ENCODE results near the gene E4F1. TPM values are rescaled to one million over a fixed set of nuclear protein-coding genes. Genes with fewer than 3 reads are reported as not detected.

Gene E4F1
- polyA plus RNA-seq, 3 donors: 4.9 to 50.9 (median 5.8) TPM

DNA sequence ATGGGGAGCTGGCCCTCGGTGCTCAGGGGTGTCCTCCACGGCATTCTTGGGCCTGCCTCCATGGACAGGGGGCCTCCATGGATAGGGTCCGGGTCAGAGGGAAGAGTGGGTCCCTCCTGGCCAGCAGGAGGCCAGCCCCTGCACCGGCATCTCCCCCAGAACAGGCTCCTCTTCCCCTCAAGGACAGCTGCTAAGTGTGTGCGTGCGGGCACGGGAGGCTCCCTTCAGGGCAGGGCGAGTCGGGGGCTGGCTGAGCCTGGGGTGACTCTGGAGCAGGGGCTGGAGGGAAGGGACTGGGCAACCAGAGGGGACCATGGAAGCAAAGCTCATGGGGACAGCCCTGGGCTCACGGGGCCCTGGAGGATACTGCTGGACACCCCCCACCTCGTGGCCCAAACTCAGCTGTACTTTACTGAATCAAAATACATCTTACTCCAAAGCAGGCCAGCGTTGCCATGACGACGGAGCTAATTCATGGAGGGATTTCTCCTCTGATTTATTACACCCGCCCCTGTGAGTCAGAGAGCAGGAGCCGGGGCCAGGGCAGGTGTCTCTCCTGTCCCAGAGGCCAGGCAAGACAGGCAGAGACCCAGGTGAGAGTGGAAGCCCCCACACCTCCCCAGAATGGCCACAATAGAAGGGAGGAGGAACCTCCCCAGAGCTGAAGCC, 29.1 kb upstream of the E4F1 start:
- TF ChIP-seq, protein P1, sequence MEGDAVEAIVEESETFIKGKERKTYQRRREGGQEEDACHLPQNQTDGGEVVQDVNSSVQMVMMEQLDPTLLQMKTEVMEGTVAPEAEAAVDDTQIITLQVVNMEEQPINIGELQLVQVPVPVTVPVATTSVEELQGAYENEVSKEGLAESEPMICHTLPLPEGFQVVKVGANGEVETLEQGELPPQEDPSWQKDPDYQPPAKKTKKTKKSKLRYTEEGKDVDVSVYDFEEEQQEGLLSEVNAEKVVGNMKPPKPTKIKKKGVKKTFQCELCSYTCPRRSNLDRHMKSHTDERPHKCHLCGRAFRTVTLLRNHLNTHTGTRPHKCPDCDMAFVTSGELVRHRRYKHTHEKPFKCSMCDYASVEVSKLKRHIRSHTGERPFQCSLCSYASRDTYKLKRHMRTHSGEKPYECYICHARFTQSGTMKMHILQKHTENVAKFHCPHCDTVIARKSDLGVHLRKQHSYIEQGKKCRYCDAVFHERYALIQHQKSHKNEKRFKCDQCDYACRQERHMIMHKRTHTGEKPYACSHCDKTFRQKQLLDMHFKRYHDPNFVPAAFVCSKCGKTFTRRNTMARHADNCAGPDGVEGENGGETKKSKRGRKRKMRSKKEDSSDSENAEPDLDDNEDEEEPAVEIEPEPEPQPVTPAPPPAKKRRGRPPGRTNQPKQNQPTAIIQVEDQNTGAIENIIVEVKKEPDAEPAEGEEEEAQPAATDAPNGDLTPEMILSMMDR (IDR thresholded peaks at IDR 0.05): no peak
- H2AFZ ChIP-seq (ENCODE audit: insufficient read depth, low read depth, low read length, poor library complexity, severe bottlenecking): no peak overlapping the region
- intact Hi-C loops (cut with micrococcal nuclease): no loop called here
- no peak overlapping the region for H3K4me2 ChIP-seq (replicated peaks; ENCODE audit: extremely low read depth, low read length, poor library complexity, severe bottlenecking)
- no peak overlapping the region for H3K4me3 ChIP-seq (replicated peaks in 1 of 3; ENCODE audit: low read depth in 2 of 3, low read length in 3 of 3)
- no peaks in the 10 kb centered on the region for H3K36me3 ChIP-seq (replicated peaks in 1 of 2; ENCODE audit: control insufficient read depth in 1 of 2, insufficient read depth in 2 of 2, low read length in 2 of 2)
- no peak overlapping the region for H3K27ac ChIP-seq (ENCODE audit: low read depth in 1 of 2, low read length in 2 of 2)
- H3K4me1 ChIP-seq (ENCODE audit: control insufficient read depth in 1 of 2, insufficient read depth in 2 of 2, low read length in 2 of 2): peaks cover 3 to 7% of the 10 kb centered on the region in 2 donors
- H3K27me3 Mint-ChIP-seq (ENCODE audit: low read depth in 3 of 3): peaks cover 49 to 63% (median 58%) of the 10 kb centered on the region in 3 donors
- H3K9ac ChIP-seq (ENCODE audit: insufficient read depth, low read length, poor library complexity, severe bottlenecking): no peak overlapping the region
- WGBS (ENCODE audit: insufficient coverage): 74% methylated on average over 5 of the region's 16 CpGs
- peaks cover 4% of the 10 kb centered on the region for H3K4me1 Mint-ChIP-seq
- H3K79me2 ChIP-seq (ENCODE audit: insufficient read depth, low read length): no peaks in the 10 kb centered on the region
- peak overlapping the region in 1 of 2 donors; percentile 74 for H3K4me3 Mint-ChIP-seq
- no peaks in the 10 kb centered on the region for H3K36me3 Mint-ChIP-seq
- no peak overlapping the region for H3K27ac Mint-ChIP-seq
- no peak for DNase-seq
- H4K20me1 ChIP-seq (ENCODE audit: insufficient read depth, low read length): no peaks in the 10 kb centered on the region
- peaks cover 0 to 7% of the 10 kb centered on the region in 2 donors for H3K9me3 ChIP-seq (replicated peaks in 1 of 2; ENCODE audit: control insufficient read depth in 1 of 2, insufficient read depth in 1 of 2, low read length in 2 of 2)
- H3K9me3 Mint-ChIP-seq: peaks cover 0 to 13% (median 4%) of the 10 kb centered on the region in 7 donors
- peaks cover 35 to 51% of the 10 kb centered on the region in 2 donors for H3K27me3 ChIP-seq (ENCODE audit: control insufficient read depth in 2 of 2, insufficient read depth in 2 of 2, low read length in 2 of 2)

DNA sequence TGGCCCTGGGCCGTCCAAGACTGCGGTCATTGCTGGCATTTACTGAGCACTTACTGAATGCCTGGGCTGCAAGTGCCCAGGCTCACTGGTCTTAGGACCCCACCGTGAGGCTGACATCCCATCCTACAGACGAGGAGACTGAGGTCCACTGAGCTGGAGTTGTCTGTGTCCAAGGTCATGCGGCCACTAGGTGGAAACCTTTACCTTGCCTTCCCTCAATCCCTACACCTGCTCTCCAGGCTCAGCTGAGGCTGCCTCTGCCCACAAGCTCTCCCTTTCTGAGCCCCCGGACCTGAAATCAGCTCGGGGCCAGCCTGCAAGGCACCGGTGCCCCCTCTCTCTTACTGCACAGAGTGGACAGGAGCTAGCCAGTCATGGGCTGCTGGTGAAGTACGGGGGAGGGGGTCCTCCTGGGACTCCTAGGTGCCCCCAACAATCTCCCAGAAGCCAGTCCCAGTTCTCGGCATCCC, 28.5 kb upstream of the E4F1 start:
- 25% methylated on average over 8 of the region's 10 CpGs for WGBS (ENCODE audit: insufficient coverage)
- no peak overlapping the region for H3K4me2 ChIP-seq (replicated peaks; ENCODE audit: extremely low read depth, low read length, poor library complexity, severe bottlenecking)
- intact Hi-C loops (cut with micrococcal nuclease): loop anchor here in 1 of 2 donors (5.0 kb wide), 1 partner anchor 57 kb away; the partner anchor contains the start of gene ECI1
- no peak overlapping the region for H3K9ac ChIP-seq (ENCODE audit: insufficient read depth, low read length, poor library complexity, severe bottlenecking)
- Mint-ChIP-seq H3K27ac (peak overlapping the region in 1 of 7 donors; percentile 53), H3K9me3 (peaks cover 0 to 13% (median 4%) of the 10 kb centered on the region in 7 donors), H3K4me3 (peak overlapping the region in 1 of 2 donors; percentile 74), H3K27me3 (ENCODE audit: low read depth in 3 of 3) (peaks cover 51 to 68% (median 58%) of the 10 kb centered on the region in 3 donors), H3K36me3 (no peaks in the 10 kb centered on the region), H3K4me1 (peaks cover 4% of the 10 kb centered on the region)
- no peak overlapping the region for H3K27ac ChIP-seq (ENCODE audit: low read depth in 1 of 2, low read length in 2 of 2)
- H3K36me3 ChIP-seq (replicated peaks in 1 of 2; ENCODE audit: control insufficient read depth in 1 of 2, insufficient read depth in 2 of 2, low read length in 2 of 2): no peaks in the 10 kb centered on the region
- H3K79me2 ChIP-seq (ENCODE audit: insufficient read depth, low read length): no peaks in the 10 kb centered on the region
- peak; percentile 25 to 49 (median 32) for DNase-seq
- H2AFZ ChIP-seq (ENCODE audit: insufficient read depth, low read depth, low read length, poor library complexity, severe bottlenecking): no peak overlapping the region
- peaks cover 3 to 7% of the 10 kb centered on the region in 2 donors for H3K4me1 ChIP-seq (ENCODE audit: control insufficient read depth in 1 of 2, insufficient read depth in 2 of 2, low read length in 2 of 2)
- H3K9me3 ChIP-seq (replicated peaks in 1 of 2; ENCODE audit: control insufficient read depth in 1 of 2, insufficient read depth in 1 of 2, low read length in 2 of 2): peaks cover 0 to 7% of the 10 kb centered on the region in 2 donors
- H3K27me3 ChIP-seq (ENCODE audit: control insufficient read depth in 2 of 2, insufficient read depth in 2 of 2, low read length in 2 of 2): peaks cover 35 to 54% of the 10 kb centered on the region in 2 donors
- no peaks in the 10 kb centered on the region for H4K20me1 ChIP-seq (ENCODE audit: insufficient read depth, low read length)
- no peak overlapping the region for H3K4me3 ChIP-seq (replicated peaks in 1 of 3; ENCODE audit: low read depth in 2 of 3, low read length in 3 of 3)
- TF ChIP-seq, protein P1 (IDR thresholded peaks at IDR 0.05): peak; percentile 41
